GM18519 (cell line): ENCODE data around the gene NKPD1.
A peak's percentile ranks its signal among the peaks of the same experiment; 100 is the strongest.

Experiments
- ATAC-seq: cut with Tn5 transposase; IDR thresholded peaks from one replicate; pipeline ENCODE4 v1.9.1; 2021; ENCODE audit warnings: mild to moderate bottlenecking, moderate library complexity; ENCODE audit not compliant: unreplicated experiment, low FRiP score

Gene NKPD1

DNA sequence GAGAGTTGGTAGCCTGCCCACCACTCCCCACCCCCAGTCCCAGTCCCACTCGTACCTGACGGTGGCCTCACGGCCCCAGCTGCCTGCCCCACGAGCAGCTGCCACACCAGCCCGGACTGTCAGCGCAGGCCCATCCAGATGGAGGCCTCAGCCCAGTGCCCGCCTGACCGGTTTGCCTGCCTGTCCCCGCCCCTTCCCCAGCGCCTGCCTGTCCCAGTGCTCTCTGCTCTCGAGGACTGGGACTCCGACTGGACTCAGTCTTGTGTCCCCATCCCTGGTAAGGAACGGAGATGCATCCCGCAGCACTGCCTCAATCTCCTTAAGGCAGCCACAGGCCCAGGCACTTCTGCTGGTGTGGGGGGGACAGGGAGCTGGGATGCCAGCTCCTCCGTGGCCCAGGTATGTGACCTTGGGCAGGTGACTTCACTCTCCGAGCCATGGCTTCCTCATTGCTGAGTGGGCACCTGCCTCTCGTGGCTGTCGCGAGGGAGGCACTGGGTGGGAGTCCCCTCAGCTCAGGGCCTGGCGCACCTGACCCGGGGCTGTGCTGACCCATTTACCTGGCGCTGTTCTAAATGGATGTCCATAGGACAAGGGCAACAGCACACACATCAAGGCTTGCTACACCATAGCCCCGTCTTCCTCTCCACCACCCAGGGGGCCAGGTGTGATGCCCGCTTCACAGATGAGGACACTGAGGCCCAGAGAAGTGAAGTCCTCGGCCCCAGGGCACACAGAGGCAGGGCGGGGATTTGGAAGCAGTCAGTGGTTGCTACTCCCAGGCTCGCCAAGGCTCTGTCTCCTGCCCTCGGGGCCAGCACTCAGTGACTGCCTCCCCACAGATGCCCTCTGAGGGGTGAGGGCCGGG lies at the start of gene NKPD1:
TSS of gene NKPD1 (minus strand) at position 113 of the 868 bp plus-strand sequence. CDS start 832 bp downstream, outside the sequence.
- ATAC-seq, result no peak

DNA sequence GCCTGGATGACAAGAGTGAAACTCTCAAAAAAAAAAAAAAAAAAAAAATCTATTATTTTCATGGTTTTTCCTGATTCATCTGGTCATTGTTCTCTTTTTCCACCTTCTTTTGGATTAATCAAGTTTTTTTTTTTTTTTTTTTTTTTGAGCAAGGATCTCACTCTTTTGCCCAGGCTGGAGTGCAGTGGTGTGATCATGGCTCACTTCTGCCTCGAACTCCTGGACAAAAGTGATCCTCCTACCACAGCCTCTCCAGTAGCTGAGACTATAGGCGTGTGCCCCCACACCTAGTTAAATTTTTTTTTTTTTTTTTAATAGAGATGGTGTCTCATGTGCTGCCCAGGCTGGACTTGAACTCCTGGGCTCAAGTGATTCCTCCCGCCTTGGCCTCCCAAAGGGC lies 45.5 kb upstream of the NKPD1 start:
- no peak for ATAC-seq

GRCh38 chr19:45205810-45206209 lies 45.0 kb upstream of the NKPD1 start:
- no peak for ATAC-seq

GRCh38 chr19:45202637-45203036 lies 41.9 kb upstream of the NKPD1 start:
- ATAC-seq, result no peak

DNA sequence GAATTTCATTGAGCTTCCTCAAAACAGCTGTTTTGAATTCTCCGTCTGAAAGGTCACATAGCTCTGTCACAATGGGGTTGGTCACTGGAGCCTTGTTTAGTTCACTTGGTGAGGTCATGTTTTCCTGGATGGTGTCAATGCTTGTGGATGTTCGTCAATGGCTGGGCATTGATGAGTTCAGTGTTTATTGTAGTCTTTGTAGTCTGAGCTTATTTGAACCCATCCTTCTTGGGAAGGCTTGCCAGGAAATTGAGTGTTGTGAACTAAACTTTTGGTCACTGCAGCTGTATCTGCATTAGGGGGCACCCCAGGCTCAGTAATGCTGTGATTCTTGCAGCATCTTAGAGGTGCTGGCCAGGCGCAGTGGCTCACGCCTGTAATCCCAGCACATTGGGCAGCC lies 39.8 kb upstream of the NKPD1 start:
- ATAC-seq, result no peak

DNA sequence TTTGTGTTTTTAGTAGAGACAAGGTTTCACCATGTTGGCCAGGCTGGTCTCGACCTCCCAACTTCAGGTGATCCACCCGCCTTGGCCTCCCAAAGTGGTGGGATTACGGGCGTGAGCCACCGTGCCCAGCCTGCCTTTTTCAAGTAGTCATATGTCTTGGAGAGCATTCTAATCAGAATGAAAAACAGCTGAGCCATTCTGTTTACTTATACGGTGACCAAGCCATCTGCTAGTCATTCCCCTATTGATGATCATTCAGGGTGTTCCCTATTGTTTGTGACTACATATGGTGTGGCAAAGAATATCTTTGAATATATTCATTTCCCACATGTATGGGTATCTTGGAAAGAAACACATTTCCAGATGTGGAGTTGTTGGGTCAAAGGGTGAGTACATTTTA lies 35.0 kb upstream of the NKPD1 start:
- no peak for ATAC-seq

DNA sequence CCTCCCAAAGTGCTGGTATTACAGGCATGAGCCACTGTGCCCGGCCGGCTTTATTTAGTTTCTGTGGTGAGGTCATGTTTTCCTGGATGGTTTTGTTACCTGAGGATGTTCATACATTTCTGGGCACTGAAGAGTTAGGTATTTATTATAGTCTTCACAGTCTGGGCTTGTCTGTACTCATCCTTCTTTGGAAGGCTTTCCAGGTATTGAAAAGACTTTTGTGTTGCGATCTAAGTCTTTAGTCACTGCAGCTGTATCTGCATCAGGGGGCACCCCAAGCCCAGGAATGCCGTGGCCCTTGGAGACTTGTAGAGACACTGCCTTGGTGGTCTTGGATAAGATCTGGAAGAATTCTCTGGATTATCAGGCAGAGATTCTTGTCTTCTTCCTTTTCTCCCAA lies 30.6 kb upstream of the NKPD1 start:
- ATAC-seq, result no peak

DNA sequence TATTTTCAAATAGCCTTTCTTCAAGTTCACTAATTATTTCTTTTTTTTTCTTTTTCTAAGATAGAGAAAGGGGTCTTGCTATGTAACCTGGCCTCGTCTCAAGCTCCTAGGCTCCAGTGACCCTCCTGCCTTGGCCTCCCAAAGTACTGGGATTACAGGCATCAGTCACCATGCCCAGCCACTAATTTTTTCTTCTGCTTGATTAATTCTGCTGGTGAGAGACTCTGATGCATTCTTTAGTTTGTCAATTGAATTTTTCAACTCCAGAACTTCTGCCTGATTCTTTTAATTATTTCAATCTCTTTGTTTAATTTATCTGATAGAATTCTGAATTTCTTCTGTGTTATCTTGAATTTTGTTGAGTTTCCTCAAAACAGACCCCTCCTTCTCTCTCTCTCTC lies 29.2 kb upstream of the NKPD1 start:
- no peak for ATAC-seq

DNA sequence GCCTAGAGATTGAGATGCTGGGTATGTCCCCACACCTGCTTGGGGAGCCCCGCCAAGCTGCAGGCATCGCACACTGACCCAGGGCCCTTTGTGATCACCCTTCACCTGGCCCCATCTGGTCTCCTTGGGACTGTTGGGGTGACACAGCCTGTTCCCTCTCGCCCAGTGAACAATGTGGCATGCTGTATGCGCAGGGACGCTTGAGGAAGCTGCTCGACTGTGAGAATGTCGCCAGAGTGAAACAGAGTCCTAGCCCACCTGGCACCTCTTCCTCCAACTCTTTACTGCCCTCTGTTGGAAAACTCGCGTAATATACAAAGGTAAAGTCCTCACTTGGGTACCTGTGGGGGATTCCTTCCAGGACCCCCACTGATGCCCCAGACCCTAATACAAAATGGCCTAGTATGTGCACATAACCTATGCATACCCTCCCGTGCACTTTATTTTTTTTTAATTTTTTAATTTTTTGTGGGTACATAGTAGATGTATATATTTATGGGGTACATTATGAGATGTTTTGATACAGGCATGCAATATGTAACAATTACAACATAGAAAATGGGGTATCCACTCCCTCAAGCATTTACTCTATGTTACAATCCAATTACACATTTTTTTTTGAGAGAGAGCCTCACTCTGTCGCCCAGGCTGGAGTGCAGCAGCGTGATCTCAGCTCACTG lies 26.8 kb upstream of the NKPD1 start:
- ATAC-seq, result no peak

- no peak for ATAC-seq
Measured at GRCh38 chr19:45186509-45187334, 25.9 kb upstream of the NKPD1 start.

GRCh38 chr19:45184115-45184514 lies 23.3 kb upstream of the NKPD1 start:
- ATAC-seq, result no peak

GRCh38 chr19:45182758-45183157 lies 22.0 kb upstream of the NKPD1 start:
- no peak for ATAC-seq

GRCh38 chr19:45180936-45181335 lies 20.2 kb upstream of the NKPD1 start:
- ATAC-seq, result no peak

- no peak for ATAC-seq
Measured at GRCh38 chr19:45179892-45180370, 19.1 kb upstream of the NKPD1 start.

GRCh38 chr19:45179072-45179891 lies 18.5 kb upstream of the NKPD1 start:
- no peak for ATAC-seq

GRCh38 chr19:45178262-45179071 lies 17.7 kb upstream of the NKPD1 start, which contains the start of gene BLOC1S3:
Gene BLOC1S3, plus strand, starts transcription at chr19:45178784. Its CDS starts 513 bp downstream, at chr19:45179297.
- peak; percentile 63 for ATAC-seq

- no peak for ATAC-seq
Measured at GRCh38 chr19:45177817-45178261, 17.1 kb upstream of the NKPD1 start, which contains the start of gene TRAPPC6A. Gene TRAPPC6A, minus strand, starts transcription at chr19:45178237. Its CDS starts 19 bp downstream, at chr19:45178218.

DNA sequence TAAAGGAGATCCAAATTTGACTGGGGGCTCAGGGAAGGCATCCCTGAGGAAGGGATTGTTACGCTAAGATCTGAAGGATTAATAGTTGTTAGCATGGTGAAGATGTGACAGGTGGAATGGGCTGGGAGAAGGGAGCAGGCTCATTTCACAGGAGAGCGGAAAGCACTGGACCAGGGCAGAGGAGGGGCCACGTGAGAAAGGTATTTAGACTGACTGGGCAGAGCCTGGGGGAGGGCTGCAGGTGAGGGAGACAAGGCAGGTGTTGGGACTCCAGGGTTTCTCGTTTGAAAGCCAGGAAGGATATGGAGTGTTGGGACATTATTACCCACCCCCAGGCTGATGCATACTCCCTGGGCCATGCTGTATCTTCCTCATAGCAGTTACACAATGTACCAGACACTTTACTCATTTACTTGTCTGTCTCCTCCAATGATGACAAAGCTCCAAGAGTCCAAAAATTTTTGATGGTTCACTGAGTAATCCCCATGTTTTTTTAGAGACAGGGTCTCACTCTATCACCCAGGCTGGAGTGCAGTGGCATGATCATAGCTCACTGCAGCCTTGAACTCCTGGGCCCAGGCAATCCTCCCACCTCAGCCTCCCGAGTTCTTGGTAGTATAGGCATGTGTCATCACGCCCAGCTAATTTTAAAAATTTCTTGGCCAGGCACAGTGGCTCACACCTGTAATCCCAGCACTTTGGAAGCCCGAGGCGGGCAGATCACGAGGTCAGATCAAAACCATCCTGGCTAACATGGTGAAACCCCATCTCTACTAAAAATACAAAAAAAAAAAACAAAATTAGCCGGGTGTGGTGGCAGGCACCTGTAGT lies 14.9 kb upstream of the NKPD1 start:
- ATAC-seq, result no peak
